Right forelimb (tissue), 1 donor: ENCODE results near the gene KCNA5.

Source experiments
- DNase-seq: peaks from one replicate; pipeline ENCODE4 v3.0.0-alpha.2; 2018

KCNA5 gene

DNA sequence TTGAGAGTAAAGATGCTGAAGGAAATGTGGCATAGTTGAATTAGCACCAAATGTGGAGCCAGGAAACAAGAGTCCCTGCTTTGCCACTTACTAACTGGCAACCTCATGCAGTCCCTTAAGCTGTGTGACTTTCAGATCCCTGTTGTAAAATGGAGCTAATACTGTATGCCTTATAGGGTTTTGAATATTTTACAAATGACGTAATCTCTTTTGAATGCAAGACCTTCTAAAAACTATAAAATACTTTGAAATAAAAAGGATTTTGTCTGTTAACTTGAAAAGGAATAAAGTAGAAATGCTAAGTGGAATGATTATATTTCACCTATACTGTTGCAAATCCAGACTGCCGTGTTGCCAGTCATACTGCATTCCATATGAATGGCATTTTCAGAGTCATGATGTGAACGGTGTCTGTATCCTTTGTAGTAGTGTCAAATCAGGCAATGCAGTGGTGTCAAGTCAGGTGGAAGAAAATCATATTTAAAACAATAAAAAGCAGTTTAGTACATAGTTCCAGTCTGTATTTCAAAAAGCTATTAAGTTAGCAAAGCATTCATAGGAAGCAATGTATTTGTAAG, 21.3 kb downstream of the KCNA5 start:
- no peak for DNase-seq

DNA sequence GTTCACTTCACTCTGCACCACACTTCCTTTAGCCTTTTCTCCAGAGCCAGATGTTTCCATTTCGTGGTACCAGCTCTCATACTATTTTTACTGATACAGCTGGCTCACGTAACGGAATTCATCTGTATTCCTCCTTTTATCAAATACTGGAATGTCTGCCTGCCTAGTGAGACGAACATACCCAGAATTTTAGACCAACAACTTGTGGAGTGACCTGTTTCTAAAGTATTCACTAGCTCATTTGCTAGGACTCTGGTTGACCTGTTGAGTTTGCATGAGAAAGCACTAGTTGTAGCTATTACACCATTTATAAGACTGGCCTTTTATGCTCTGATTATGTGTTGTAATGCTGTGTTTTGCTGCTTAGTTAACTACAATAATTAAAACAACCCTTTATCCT, 22.6 kb downstream of the KCNA5 start:
- DNase-seq = no peak

DNA sequence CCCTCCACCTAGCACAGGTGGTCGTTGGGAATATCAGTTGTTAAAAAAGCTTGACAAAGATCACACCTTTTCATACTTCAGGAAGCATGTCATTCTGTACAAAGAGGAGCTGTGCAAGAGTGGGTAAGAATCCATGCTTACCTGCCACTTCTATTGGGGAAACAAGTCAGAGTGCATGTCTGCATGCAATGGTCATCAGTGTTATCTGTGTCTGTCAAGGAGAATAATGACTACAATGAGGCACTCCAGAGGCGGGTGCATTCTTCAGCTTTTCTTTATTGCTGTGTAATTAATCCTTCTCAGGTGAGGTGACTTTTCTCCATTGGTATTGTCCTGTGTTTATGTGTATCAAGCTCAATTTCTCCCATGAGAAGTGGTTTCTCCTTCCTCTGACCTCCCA, 24.4 kb downstream of the KCNA5 start:
- DNase-seq = no peak

DNA sequence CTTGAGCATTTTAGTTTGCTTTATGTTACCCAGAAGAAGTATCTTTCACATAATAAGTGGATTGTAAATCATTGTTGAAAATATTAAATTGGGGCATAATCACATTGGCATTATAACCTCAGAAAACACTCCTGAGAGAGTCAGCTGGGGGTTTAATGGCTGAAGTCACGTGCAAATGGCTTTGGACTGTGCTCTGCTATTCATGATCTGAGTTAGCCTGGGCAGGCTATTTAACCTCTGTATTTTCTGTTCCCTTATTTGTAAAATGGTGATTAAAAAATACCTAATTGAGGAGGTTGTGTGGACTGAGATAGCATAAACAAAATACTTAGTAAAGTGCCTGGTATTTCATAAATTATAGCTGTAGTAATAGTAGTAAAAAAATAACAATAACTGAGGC, 24.9 kb downstream of the KCNA5 start:
- DNase-seq = no peak

DNA sequence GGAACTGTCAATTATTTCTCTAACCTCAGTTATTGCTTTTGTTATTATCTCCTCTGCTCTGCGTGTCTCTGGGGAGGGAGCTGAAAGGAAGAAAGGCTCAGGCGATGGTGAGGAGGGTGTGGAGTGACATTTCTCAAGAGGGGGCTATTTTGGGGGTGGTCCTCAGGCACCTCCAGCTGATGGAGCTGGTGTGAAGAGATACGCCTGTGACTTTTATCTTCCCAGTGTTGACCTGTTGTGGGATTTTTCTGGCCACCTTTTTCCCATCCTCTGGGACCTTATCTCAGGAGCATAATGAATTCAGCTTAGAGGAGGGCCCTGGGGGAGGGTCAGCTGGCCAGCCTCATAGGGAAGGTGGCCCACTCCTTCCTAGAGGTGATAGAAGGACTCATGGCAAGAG, 26.4 kb downstream of the KCNA5 start:
- DNase-seq = no peak

DNA sequence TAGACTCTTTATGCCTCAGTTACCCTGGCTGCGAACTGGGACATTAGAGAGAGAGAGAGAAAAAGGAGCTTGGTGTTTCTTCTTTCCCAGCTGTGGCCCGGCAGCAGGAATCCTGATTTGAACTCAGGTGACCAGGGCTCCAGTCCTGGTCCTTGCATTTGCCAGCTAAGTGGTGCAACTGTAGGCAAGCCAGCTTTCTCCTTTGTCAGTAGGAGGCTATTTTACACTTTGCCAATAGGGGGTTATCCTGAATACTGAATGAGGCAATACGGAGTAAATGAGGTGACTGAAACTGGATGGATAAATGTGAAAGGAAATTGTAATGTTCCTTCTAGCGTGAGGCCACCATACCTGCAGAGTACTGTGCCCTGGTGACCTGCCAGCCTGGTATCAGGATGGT, 27.8 kb downstream of the KCNA5 start:
- DNase-seq = no peak

DNA sequence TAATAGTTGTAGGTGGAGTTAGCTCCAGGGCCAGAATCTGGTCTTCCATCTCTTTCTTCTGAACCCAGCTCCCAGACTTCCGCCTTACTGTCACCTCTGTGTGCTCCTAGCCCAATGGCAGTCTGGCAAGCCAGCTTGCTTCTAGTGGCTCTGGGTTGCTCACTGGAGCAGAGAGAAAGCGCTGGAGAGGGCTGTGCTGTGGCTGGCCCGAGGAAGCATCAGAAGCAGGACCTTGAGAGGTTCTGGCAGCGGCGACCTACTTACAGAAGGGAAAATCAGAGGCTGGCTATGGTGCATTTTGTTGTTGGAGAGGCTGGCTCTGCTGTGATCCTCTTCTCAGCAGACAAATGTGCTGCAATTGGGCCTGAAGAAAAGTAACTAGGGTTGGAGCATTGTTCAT, 28.6 kb downstream of the KCNA5 start:
- DNase-seq = no peak

DNA sequence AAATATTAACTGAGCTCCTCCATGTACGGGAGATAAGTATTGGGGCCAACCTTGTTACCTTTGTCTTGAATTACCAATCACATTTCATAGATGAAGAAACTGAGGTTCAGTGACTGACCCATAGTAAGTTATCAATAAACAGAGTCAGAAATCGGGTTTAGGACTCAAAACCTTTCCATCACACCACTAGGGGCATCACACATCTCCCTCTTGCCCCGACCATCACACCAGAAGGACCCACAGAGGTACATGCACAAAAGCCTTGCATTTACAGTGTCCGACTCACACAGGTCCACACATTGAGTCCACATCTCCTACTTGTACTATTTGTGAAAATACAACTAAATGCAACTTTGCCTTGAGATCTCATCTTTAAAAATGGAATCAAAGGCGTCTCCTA, 29.4 kb downstream of the KCNA5 start:
- no peak for DNase-seq

DNA sequence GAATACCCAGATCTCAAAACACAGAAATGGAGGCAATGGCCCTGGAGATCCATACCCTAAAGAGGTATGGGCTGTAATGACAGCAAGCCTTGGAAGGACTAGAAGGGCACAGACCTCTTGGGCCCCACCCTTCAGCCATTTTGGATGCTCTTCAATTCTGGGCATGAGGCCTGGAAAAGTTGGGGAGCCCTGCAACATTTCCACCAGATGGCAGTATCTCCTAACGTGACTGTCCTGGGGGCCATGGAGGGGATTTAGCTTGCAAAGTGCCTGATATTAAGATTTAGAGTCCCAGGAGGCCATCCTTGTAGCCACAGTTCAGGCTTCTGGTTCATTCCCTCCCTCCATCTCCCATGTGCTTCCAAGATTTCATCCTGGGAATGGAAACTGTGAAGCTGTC, 30.2 kb downstream of the KCNA5 start:
- DNase-seq = no peak

DNA sequence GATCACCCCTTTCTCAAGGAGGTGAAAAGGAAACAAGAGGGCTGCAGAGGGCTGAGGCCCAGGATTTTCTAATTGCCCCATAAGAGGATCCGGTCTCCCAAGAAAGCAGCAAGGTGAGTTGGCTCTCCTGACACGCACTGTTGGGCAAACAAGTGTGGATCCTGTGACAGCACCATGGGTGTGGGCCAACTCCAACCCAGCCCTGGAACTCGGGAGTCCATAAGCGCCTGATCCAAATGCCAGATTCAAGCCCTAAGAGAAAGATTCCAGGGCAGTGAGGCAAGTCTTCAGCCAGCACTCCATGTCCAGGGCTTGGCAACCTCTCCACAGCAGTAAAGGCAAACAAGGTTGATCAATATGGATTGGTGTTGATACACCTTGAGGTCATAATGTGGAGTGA, 33.1 kb downstream of the KCNA5 start:
- no peak for DNase-seq

DNA sequence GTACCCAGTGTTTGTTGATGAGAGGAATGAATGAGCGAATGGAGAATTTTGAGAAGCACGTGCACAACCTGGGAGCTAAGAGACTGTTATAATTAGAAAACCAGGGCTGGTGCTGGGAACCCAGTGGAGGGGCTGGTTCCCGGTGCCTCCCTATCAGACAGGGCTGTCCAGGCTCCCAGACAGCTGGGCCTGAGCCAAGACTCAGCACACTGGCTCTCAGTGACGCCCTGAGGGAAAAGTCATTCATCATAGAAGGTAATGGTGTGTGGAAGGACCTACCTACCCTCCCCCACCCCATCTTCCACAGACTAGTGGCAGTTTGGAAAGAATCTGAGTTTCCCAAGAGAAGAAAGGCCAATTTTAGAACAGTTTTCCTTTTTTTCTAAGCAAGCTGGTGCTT, 34.7 kb downstream of the KCNA5 start:
- DNase-seq = no peak

DNA sequence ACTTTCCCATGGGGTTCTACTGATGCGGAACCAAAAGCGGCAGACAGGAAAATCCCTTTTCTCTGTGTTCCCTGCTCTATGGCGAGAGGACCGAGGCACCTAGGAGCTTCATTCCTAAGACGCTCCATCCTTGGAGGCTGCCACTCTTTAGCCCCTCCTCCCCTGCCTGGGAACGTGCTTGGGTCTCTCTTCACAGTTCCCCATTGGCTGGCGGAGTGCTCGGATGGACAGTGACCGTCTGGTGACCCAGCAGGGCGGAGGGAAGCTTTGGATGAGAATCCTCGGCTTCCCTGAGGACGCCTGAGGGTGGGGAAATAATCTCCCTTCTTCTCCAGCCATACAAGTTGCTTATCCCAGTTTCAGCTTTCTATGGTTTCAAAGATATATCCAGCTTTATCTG, 37.3 kb downstream of the KCNA5 start:
- DNase-seq = no peak

DNA sequence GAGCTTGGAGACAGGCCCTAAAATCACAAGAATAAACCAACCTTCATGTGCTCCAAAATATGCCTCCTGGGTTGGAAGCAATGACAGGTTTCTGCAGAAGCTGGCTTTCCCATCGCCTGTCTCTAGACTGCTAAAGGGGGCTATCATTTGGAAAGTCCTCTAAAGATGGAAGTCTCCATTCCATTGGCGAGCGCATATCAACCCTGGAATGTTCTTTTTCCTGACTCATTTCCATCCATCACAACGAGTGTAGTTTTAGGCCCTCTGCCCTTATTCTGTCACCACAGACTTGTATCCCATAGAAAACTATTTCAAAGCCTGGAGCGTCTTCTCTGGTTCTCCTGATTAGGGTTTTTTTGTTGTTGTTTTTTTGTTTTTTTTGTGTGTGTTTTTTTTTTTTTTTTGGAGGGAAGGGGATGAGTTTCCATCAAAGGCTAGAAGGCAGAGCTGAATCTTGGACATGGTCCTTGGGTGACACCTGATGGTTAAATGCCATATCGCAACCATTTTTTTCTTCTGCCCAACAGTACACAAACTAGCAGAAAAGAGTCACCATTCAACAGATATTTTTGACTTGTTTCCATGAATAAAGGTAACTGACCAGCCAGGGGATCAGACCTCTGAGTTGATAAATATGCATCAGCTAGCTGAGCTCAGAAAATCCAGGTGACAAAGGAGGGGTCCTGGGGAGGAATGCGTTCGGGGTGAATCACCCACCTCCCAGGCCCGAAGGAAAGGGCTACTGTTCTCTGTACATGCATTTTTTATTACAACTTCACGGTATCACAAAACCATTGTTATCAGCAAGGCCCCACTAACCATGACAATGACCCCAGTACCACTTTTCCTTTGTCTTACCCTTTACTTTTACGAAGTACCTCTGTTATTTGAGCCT, 40.5 kb downstream of the KCNA5 start:
- DNase-seq = peak; percentile 60

DNA sequence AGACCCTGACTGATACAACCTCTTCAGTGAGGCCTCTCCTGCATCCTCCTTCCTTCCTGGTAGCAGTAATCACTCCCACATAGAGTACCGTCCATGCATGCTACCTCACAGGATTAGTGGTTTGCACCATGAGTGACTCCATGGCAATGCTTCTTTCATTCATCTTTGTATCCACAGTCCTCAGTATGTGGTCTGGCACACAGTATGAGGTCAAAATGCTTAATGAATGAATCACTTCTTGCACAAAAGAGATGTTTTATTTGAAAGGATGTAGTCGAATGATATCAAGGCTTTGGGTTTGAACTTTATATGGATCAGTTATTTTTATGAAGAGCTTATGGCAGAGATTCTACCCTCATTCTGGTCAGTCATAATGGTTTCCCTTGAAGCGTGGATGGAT, 42.2 kb downstream of the KCNA5 start:
- no peak for DNase-seq

DNA sequence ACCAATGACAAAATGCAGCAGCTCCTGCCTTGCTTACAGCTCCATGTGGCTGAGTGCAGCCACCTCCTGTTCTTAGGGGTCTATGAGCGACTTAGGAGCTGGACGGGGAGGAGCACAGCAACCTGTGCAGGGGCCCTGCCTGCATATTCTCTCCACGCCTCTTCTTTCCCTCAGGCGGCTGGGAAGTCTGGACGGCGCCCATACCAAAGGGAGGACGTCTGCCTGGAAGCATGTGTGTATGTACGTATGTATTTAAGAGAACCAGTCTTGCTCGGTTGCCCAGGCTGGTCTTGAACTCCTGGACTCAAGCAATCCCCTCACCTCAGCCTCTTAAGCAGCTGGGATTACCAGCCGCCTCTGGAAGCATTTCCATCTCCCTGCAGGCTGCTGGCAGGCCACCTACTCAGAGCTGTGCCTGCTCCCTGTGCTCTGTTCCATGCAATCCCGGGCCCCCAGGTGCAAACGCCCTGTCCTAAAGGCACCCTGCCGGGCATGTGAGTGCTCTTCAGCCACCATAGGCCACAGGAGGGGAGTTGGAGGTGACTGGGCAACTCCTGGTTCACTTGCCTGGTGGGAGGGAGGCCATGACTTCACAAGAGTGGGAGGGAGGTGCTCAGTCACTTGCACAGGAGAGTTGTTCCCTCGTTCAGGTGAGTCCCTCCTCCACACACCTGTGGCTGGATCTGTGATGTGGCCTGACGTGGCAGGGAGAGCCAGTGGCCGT, 44.3 kb downstream of the KCNA5 start:
- no peak for DNase-seq

DNA sequence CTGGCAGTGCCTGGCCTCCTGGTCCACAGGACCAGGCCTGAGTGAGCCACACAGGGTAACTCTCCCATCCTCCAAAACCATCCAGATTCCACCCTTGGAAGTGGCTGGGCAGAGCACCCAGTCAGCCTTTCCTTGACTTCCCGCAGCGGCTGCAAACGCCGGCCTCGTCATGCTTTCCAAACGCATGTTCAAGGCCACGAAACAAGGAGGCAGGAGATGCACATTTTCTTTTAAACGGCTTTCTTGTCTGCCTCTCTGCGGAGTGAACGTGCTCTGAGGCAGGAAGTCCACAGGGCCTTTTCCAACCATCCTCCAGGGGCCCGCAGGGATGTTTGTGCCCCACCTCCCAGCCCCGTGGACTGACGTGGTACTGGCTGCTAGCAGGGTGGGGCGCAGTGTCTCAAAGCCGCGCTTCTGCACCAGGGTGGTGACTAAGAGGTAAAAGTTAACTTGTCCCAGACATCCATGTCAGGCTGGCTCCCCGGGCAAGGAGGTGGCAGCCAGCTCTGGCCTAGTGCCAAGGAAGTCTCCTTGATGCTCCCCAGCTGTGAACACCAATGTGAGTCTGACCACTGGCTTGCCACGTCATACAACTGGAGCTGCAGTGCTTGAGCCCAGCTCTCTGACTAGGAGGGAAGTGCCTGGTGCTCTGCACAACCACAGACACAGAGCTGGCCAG, 45.0 kb downstream of the KCNA5 start:
- no peak for DNase-seq

DNA sequence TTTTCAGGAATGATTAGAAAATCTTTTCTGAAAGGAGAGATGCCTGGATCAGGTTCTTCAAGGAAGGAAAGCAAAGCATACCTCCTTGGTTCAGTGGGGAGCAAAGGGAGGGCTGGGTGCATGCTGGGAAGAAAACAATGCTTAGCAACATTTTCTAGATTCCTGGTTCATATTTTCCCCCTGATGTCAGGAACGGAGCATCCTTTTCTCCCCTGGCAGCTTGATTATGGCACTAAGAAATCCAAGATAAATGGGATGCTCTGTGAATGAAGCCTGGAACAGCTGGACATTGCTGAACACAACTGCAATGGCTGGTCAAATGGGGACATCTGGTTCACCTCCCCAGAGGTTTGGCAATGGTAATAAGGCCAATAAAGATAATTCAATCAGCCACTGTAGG, 50.9 kb downstream of the KCNA5 start:
- DNase-seq = no peak

DNA sequence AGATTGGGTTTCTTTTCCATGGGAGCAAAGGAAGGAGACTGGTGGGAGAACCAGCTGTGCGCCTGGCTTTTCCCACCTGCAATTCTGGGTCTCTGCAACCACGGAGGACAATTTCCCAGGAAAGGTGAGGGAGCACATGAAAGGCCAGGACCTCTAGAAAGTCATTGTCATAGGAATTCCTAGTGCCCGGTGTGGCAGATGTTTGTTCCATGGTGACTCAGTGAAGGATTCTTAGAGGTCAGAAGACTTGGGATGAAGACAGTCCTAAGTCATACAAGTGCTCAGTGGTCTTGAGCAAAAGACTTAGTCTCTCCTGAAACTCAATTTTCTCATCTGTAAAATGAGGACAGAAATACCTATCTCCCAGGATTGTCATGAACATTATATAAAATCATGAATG, 51.3 kb downstream of the KCNA5 start:
- no peak for DNase-seq
